Astrocyte of the hippocampus (primary cell): ENCODE data around the gene TRIM39.
"Not testable (repeated sequence)": the region's sequence is repeated elsewhere in the genome, so short reads cannot be mapped to it uniquely, and the experiment has no call there.

Experiments used
- DNase-seq: peaks from one replicate; pipeline ENCODE4 v3.0.0; 2011; ENCODE audit warnings: low read depth, low spot score

The TRIM39 gene

DNA sequence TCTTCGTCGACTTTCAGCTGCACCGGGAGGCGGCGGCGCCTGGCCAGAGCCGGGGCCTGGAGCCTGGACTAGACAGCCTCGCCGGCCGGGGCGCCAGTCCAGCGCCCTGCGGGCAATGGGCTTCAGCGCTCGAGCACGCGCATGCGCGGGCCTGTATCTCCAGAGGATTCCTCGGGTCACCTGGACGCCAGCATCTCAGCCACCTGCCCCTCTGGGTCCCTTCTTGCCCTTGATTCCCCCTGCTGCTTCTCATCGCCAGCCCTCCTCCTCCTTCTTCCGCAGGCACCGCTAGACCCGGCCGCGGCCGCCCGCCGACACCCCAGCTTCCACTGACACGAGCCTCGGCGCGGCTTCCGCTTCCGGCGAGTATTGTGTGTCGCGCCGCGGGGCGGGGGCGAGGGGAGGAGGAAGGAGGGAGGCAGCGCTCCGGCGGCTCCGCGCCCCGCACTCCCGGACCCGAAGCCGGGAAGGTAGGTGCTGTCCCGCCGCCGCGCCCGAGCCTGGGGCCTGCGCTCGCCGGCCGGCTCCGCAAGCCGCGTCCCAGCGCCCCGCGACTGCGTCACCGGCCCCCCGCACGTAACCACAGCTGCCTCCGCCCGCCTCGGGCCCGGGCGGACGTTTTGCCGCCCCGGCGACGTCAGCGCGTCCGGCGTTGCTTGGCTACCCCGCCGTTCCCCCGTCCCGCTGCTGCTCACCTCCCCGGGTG lies at the start of gene TRIM39:
Gene TRIM39 (plus strand): TSS at position 402 of the 706 bp plus-strand sequence. CDS start 2,391 bp downstream, outside the sequence.
- peak; percentile 92 for DNase-seq

DNA sequence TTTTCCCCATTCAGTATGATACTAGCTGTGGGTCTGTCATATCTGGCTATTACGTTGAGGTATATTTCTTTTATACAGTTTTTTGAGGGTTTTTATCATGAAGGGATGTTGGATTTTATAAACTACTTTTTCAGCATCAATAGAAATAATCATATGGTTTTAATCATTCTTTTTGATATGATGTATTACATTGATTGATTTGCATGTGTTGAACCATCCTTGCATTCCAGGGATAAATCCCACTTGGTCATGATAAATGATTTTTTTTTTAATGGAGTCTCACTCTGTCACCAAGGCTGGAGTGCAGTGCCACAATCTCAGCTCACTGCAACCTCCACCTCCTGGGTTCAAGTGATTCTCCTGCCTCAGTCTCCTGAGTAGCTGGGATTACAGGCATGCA lies 45.7 kb upstream of the TRIM39 start:
- not testable (repeated sequence) for DNase-seq

DNA sequence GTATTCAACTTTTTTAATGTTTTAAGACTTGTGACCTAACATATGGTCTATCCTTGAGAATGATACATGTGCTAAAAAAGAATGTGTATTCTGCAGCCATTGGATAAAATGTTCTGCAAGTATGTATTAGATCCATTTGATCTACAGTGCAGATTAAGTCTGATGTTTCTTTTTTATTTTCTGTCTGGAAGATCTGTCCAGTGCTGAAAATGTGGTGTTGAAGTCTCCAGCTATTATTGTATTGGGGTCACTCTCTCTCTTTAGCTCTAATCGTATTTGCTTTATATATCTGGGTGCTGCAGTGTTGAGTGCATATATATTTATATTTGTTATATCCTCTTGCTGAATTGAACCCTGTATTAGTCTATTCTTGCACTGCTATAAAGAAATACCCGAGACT lies 44.2 kb upstream of the TRIM39 start:
- no peak for DNase-seq

DNA sequence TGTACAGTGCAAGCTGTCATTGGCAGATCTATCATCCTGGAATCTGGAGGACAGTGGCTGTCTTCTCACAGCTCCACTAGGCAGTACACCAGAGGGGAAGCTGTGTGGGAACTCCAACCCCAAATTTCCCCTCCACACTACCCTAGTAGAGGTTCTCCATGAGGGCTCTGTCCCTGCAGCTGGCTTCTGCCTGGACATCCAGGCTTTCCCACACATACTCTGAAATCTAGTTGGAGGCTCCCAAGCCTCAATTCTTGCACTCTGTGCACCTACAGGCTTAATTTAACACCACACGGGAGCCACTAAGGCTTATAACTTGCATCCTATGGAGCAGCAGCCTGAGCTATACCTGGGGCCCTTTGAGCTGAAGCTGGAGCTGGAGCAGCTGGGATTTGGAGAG lies 43.0 kb upstream of the TRIM39 start:
- peak; percentile 7 for DNase-seq

DNA sequence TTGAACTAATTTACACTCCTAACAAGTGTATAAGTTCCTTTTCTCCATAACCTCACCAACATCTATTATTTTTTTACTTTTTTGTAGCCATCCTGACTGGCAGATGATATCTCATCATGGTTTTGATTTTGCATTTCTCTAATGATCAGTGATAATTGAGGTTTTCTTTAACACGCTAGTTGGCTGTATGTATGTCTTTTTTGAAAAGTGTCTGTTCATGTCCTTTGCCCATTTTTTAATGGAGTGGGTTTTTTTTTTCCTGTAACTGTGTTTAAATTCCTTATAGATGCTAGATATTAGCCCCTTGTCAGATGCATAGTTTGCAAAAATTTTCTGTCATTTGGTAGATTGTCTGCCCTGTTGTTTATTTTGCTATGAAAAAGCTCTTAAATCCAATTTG lies 39.6 kb upstream of the TRIM39 start:
- DNase-seq, result no peak

DNA sequence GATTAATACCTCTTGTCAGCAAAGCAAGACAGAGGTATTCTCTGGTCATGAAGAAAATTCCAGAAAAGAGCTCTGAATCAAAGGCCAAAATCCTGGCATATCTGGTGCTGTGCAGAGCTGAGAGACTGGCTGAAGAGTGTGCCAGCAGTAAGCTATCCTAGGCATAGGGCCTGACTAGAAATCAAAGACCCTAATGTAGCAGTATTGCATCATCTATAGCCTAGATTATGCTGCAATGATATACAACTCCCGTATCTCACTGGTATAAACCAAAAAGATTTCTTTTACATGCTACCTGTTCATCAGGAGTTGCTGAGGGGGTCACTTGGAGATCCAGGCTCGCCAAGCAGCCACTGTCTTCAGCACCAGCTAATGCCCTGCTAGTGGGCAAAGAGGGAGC lies 30.9 kb upstream of the TRIM39 start:
- DNase-seq, result no peak

DNA sequence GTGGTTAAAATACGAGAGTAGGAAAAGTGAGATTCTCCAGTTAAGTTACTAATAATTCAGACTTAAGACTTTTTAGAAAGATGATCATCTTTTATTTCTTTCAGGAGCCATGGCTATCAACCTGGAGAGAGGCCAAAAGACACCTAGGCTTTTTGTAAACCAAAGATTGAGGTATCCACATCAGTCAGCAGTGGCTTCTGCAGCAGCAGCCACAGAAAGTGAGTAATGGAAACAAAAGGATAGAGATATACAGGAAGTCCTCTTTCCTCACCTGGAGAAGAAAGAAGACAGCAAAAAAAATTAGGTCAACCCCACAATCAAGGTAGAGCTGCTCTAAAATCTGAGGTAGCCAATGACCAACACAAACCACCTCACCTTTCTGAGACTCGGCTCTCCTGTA lies 22.7 kb upstream of the TRIM39 start:
- DNase-seq, result no peak

DNA sequence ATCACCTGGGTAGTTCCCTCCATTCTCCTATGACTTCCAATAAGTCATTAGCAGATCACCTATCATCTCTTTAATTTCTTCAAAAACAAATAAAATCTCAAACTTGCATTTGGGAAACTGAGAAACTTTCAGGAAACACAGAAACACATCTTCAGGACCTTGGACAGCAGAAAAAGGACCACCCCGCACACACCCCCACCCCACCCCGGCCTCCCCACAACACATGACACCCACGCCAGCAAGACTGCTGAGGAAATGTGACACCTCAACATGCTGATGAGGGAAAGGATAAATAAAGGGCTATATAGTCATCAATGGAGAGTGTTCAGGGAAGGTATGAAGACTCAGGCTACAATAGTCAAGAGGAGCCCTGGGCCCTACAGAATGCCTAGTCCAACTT lies 15.6 kb upstream of the TRIM39 start:
- DNase-seq, result peak; percentile 13

DNA sequence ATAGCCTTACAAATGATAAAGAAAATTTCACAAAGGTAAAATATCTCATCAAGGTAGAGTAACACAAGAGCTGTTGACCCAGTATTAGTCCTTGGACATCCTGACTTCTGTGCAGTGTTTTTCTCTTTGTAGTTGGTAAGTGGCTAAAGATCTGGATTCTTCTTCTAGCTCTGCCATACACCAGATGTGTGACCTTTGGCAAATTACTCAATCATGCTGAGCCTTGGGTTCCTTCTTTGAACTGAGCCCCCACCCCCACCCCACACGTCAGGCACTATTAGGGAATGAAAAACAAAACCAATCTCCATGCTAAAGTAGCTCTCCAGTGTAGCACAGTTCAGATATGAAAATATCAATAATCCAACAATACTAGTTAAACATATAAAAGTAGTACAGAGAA lies 15.1 kb upstream of the TRIM39 start:
- DNase-seq, result no peak

DNA sequence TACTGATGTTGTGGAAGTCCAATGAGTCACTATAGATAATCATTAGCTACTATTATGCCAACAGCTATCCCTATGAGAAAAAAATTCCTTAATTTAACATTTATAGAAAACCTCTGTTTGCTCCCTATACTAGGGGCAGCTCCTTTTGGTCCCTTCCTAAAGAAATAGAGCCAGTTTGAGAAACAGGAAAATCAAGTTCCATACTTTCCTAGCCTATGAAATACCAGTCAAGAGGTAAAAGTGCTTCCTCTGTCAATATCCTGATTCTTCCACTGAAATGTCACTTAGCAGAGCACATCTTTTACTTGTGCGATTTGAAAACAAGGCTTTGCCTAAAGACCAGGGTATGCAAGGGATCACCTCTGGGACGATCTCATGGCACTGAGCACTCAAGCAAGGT lies 14.5 kb upstream of the TRIM39 start:
- DNase-seq, result no peak

DNA sequence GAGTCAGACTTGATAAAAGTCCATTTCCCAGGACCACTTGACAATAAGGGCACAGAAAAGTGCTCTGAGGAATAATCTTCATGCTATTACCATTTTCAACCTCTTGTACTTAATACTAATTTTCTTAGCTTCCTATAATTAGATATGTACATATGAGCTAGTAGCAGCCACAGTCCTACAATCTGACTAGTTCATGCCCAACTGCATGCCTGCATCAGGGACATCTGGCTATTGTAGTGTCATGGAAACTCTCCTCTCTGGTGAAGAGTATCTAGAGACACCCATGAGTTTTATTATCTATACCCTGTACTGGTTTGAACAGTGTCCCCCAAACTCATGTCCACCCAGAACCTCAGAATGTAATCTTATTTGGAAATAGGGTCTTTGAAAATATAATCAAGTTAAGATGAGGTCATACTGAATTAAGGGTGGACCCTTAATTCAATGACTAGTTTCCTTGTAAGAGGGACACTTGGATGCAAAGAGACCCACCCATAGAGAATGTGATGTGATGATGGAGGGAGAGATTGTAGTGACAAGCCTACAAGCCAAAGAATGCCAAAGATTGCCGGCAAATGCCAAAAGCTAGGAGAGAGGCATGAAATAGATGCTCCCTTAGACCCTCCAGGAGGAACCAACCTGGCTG lies 13.9 kb upstream of the TRIM39 start:
- no peak for DNase-seq

DNA sequence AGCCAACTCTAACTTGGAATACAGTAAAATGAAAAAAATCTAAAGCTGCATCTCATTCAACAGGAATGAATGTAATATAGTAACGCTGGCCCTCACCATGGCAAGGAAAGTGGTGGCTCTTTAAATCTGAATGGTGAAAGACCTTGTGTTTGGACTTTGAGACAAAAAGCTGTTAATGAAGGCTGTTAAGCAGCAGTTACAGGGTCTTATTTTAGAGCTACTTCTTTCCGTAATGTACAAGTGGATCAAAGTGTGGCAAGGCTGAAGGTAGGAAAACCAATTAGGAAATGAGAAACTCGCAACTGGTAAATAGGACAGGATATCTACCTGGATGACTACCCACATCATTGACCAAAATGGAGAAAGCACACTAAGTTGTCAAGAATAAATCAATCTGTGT lies 11.6 kb upstream of the TRIM39 start:
- DNase-seq, result no peak

DNA sequence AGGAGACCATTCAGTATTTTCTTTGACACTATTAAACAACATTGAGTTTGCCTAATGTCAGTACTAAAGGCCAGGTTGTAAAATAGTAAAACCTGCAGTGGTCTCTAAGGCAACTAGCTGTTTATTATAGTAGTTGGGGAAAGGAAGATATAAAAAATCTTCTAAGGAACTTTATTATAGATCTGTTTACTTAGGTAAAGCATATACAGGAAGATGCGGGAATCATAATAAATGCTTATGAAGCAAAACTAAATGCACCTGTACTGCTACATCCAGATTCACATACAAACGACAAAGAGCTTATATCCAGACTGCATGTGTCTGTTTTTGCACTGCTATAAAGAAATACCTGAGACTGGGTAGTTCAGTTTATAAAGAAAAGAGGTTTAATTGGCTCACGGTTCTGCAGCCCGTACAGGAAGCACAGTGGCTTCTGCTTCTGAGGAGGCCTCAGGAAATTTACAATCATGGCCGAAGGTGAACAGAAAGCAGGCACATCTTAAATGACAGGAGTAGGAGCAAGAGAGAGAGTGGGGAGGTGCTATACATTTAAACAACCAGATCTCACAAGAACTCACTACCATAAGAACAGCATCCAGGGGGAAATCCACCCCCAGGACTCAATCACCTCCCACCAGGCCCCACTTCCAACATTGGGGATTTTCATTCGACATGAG lies 8.7 kb upstream of the TRIM39 start:
- DNase-seq, result no peak

DNA sequence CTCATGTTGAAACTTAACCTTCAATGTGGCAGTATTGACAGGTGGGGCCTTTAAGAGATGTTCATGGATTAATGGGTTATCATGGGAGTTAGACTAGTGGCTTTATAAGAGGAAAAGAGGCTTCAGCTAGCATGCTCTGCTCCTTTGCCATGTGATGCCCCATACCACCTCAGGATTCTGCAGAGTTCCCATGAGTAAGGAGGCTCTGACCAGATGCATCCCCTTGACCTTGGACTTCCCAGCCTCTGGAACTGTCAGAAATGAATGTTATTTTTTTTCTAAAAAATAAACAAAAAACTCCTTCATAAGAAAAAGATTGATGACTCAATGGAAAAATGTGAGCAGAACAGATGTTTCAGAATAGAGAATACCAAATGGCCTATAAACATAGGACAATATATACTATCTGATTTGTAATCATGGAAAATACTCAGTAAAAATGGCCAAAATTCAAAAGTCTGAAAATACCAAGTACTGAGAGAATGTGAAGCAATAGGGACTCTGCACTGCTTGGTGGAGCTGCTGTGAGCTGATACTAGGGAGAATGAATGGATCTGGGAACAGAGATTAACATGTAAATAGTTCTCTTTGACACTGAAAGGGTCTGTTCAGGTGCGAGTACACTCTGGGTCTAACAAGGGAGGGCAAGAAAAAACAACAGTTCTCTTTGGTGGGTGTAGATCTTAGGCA lies 7.4 kb upstream of the TRIM39 start:
- no peak for DNase-seq

DNA sequence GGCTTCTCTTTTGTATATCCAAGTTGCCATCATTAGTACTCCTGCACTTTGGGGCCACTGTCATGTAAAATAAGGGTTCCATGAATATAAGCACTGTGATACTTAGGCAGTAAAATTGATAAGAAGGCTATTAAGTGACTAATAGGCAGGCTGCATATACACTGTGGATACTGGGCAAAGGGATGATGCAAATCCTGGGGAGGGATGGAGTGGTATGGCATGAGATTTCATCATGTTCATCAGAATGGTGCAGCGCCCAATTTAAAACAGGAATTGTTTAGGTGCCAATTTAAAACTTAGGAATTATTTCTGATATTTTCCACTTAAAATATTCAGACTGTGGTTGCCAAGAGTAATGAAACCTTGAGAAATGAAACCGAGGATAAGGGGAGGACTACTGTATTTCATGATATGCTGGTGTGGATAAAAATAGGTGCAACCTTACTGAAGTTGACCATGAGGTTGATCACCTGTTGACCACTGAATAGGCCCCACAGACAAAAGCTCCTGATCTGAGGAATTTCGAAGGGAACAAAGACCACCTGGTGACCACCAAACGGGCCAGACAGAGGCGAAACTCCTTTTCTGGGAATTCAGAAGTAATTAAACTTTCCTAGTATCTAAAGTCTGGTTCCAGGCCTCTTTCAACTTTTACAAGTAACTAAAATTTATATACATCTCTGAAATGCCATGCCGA lies 4.9 kb upstream of the TRIM39 start:
- DNase-seq, result no peak

DNA sequence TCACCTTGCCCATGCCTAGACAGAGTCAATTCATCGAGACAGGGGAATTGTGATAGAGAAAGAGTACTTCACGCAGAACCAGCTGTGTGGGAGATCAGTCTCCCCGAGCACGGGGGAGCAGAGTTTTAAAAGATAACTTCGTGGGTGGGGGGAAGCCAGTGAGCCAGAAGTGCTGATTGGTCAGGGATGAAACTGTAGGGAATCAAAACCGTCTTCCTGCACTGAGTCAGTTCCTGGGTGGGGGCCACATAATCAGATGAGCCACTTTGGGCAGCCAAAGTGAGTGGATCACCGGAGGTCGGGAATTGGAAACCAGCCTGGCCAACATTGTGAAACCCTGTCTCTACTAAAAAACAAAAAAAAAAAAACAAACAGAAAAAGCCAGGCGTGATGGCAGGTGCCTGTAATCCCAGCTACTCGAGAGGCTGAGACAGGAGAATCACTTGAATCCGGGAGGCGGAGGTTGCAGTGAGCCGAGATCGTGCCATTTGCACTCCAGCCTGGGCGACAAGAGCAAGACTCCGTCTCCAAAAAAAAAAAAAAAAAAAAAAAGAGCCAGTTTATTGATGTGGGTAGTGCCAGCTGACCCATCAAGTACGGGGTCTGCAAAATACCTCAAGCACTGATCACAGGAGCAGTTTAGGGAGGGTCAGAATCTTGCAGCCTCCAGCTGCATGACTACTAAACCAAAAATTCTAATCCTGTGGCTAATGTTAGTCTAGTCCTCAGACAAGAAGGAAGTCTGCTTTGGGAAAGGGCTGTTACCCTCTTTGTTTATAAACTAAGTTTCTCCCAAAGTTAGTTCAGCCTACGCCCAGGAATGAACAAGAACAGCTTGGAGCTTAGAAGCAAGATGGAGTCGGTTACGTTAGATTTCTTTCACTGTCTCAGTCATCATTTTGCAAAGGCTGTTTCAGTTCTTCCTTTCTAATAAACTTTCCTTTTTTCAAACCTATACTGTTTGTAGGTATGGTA lies 3.9 kb upstream of the TRIM39 start:
- peak; percentile 58 for DNase-seq

DNA sequence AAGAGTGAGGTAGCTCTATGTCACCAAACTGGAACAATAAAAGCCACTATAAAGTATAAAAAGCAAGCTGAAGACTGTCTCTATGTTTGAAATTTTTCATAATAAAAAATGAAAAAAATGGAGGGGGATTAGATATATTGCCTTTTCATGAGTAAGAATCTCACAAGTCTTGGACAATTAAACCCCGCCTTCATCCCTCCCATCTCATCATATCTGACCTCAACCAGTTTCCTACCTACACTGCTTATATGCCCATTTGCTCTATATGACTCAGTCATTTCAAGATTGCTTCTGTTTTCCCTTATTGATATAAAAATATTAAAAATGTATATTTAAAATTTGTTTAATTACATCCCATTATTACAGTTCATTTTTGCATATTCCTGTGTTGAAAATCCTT lies 2.9 kb upstream of the TRIM39 start:
- no peak for DNase-seq

DNA sequence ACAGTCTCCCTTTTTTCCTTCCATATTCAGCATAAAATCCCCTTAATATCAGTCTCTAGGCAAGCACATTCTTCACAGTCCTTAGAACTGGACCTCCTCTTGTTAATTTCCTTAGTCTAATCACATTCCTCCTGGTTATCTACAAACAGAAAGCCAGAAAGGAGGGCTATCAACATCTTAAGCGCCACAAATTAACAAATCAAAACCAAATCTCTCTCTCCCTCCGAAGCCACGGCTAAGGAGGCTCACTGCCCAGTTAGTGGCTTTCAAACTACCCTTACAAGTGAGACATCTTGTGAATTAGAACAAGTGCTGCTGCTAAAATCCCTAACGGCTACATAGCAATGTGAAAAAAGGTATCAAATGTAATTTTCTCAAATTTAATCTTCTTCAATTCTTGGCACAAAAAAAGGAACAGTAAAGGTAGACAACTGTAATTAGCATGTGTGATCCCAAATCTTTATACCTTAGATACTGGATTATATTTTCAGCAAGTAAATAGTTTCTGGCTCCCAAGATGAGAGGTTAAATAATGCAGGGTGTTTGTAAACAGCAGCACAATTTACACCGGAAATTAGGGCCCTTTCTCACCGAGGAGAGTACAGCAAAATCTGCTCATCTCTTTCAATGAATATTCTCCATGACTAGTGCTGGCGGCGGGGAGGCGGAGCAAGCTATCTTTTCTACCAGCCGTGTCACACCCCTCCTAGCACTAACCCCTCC lies 1.4 kb upstream of the TRIM39 start:
- DNase-seq, result peak; percentile 73

DNA sequence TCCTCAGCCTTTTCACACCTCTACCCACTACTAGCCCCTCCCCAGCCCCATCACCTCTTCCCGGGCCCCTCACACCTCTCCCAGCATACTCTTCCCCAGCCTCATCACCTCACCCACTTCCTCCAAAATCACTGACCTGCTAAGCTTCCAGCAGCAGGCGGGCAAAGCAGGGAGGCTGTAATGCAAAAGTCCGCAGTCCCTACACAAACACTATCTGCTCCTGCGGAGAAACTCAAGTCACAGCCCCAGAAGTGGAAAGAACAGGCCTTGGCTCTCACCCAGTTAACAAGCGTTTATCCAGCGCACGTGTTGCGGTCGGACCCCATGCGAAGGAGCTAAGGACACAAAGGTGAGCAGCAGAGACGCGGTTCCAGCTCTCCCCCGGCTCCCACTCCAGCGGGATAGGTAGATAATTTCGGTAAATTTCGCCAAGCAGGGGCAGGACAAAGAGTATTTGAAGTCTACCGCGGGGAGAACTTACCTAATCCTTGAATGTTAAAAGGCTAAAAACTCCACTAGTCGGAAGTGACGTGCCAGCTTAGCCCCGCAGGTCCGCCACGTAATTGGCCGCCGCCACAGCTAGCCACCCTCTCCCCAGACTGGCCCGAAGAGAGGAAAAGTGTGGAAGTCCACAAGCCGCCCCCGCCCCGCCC lies 728 bp upstream of the TRIM39 start:
- DNase-seq, result no peak
